Measurements from ENCODE around the gene CD36. TPM values are rescaled to one million over a fixed set of nuclear protein-coding genes. Genes with fewer than 3 reads are reported as not detected.

Gene CD36
- total and polyA plus RNA-seq, 2 of the 8 experiments (the other 6 are each of a cell fraction or from before 2014, with no cell fraction given) = 0.33 to 0.60 TPM

DNA sequence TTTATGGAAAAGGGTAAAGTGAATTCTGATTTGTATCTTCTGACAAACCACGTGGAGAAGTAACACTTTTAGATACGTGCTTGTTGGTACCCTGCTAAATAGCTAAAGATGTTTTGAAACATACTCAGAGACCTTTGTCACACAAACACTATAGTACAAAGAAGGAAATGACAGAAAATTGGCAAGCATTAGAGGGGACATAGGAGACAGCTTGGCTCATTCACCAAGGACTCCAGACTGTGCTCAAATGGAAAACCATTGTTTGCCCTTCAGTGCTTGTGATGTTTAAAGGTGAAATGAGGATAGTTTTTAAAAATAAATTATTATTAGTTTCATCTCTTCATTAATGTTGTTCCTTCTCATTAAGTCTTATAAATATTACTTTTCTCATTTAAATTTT is 34.0 kb upstream of the CD36 start:
- Histone ChIP-seq H4K5ac (ENCODE audit: insufficient read length, low read depth, low read length) (no peak overlapping the region), H3K14ac (ENCODE audit: insufficient read length) (no peak overlapping the region), H3K56ac (replicated peaks; ENCODE audit: insufficient read length, low read depth, low read length) (no peak overlapping the region), H2BK15ac (ENCODE audit: low read length) (no peak overlapping the region), H3K23me2 (ENCODE audit: low read depth, low read length) (no peaks in the 10 kb centered on the region), H4K20me1 (replicated peaks in 1 of 2; ENCODE audit: control insufficient read depth in 1 of 2, insufficient read depth in 2 of 2, low read length in 2 of 2) (no peaks in the 10 kb centered on the region), H3K27me3 (replicated peaks in 1 of 4; ENCODE audit: control insufficient read depth in 3 of 4, extremely low read depth in 1 of 4, insufficient read depth in 3 of 4, low read length in 3 of 4) (no peaks in the 10 kb centered on the region), H3K36me3 (ENCODE audit: control insufficient read depth in 2 of 4, insufficient read depth in 4 of 4, low read length in 3 of 4) (no peaks in the 10 kb centered on the region), H2BK120ac (replicated peaks; ENCODE audit: low read depth, low read length) (no peak overlapping the region), H3K27ac (ENCODE audit: low read depth, low read length) (no peak overlapping the region), H3K79me1 (ENCODE audit: low read depth, low read length) (no peaks in the 10 kb centered on the region), H3K4me3 (ENCODE audit: extremely low read depth in 1 of 4, insufficient read depth in 2 of 4, low read depth in 3 of 4, low read length in 4 of 4) (no peak overlapping the region), H3K79me2 (ENCODE audit: control insufficient read depth in 1 of 2, insufficient read depth in 2 of 2, low read length in 2 of 2) (no peaks in the 10 kb centered on the region), H4K91ac (replicated peaks; ENCODE audit: insufficient read length, low read length) (no peak overlapping the region), H2BK12ac (ENCODE audit: low read depth, low read length) (no peak overlapping the region), H3K18ac (ENCODE audit: extremely low read depth, low read length) (no peak overlapping the region), H3K4ac (replicated peaks; ENCODE audit: insufficient read length, low read depth, low read length) (no peak overlapping the region), H2BK20ac (ENCODE audit: low read length) (no peak overlapping the region), H2AK5ac (ENCODE audit: low read depth, low read length) (no peak overlapping the region), H4K8ac (ENCODE audit: extremely low read depth, insufficient read depth, low read length) (no peak overlapping the region), H3K4me2 (ENCODE audit: insufficient read depth in 1 of 2, low read depth in 2 of 2, low read length in 2 of 2) (no peak overlapping the region), H3K9me3 (ENCODE audit: insufficient read depth in 2 of 2, low read depth in 1 of 2, low read length in 1 of 2) (no peaks in the 10 kb centered on the region), H3K4me1 (replicated peaks in 1 of 4; ENCODE audit: control insufficient read depth in 3 of 4, insufficient read depth in 4 of 4, low read length in 3 of 4) (no peaks in the 10 kb centered on the region), H3K23ac (ENCODE audit: insufficient read length) (no peak overlapping the region), H2BK5ac (ENCODE audit: low read depth, low read length) (no peak overlapping the region), H3K9ac (replicated peaks in 1 of 4; ENCODE audit: extremely low read depth in 1 of 4, low read depth in 3 of 4, low read length in 3 of 4) (no peak overlapping the region), H2AFZ (ENCODE audit: low read length) (no peak overlapping the region)
- ChIA-PET POLR2A (ENCODE audit: partially characterized antibody) (no interaction called here), CTCF (ENCODE audit: partially characterized antibody) (no interaction called here)
- FAIRE-seq = no peak
- WGBS, 2 experiments (ENCODE audit: extremely low coverage in 1 of 2, insufficient coverage in 1 of 2, insufficient read length in 1 of 2, insufficient replicate concordance in 2 of 2, low coverage in 1 of 2, low lambda C conversion rate in 2 of 2, missing lambda C conversion rate in 1 of 2) = 95% methylated on average over 2 of the region's 2 CpGs; no CpG with 5 or more reads in 1 of the 2 experiments
- DNase-seq (ENCODE audit: low read depth in 1 of 2, low spot score in 2 of 2) = no peak
- TF ChIP-seq SUZ12 (IDR thresholded peaks at IDR 0.05; ENCODE audit: low read length) (no peak), NANOG (IDR thresholded peaks at IDR 0.05; ENCODE audit: insufficient read depth, low read depth, low read length, poor library complexity, severe bottlenecking) (no peak), SRF (IDR thresholded peaks at IDR 0.05; ENCODE audit: low read depth, low read length) (no peak), RXRA (IDR thresholded peaks at IDR 0.05; ENCODE audit: insufficient read depth, low read depth, low read length) (no peak), CEBPB (IDR thresholded peaks at IDR 0.05; ENCODE audit: low read depth, low read length) (no peak), SIRT6 (IDR thresholded peaks at IDR 0.05; ENCODE audit: low read length) (no peak), SP2 (IDR thresholded peaks at IDR 0.05; ENCODE audit: low read length) (no peak), SIN3A (conservative IDR thresholded peaks at IDR 0.05 in 1 of 2, IDR thresholded peaks at IDR 0.05 in 1 of 2; ENCODE audit: low read depth in 1 of 2, low read length in 2 of 2) (no peak), BRCA1 (IDR thresholded peaks at IDR 0.05; ENCODE audit: low read depth, low read length) (no peak)
- TF ChIP-seq, protein P1, sequence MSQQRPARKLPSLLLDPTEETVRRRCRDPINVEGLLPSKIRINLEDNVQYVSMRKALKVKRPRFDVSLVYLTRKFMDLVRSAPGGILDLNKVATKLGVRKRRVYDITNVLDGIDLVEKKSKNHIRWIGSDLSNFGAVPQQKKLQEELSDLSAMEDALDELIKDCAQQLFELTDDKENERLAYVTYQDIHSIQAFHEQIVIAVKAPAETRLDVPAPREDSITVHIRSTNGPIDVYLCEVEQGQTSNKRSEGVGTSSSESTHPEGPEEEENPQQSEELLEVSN (IDR thresholded peaks at IDR 0.05) = no peak

All from H1 (cell line).